HG02588 (cell line): ENCODE measurements around the gene RHBG.

ENCODE experiments used
- ATAC-seq: cut with Tn5 transposase; IDR thresholded peaks from one replicate; pipeline ENCODE4 v1.9.1; 2021; ENCODE audit warnings: mild to moderate bottlenecking, moderate library complexity; ENCODE audit not compliant: unreplicated experiment

The RHBG gene

GRCh38 chr1:156422602-156423091, 53.6 kb downstream of the RHBG start:
- no peak for ATAC-seq

GRCh38 chr1:156423422-156424352, 54.7 kb downstream of the RHBG start:
- no peak for ATAC-seq

- no peak for ATAC-seq
Observed at GRCh38 chr1:156424806-156425432, 55.9 kb downstream of the RHBG start.

GRCh38 chr1:156425943-156426342, 56.9 kb downstream of the RHBG start:
- no peak for ATAC-seq

- no peak for ATAC-seq
Observed at GRCh38 chr1:156427957-156428356, 58.9 kb downstream of the RHBG start.

- no peak for ATAC-seq
Observed at GRCh38 chr1:156428746-156429288, 59.8 kb downstream of the RHBG start.

GRCh38 chr1:156429313-156430060, 60.5 kb downstream of the RHBG start:
- no peak for ATAC-seq

- no peak for ATAC-seq
Observed at GRCh38 chr1:156430303-156430702, 61.3 kb downstream of the RHBG start.

GRCh38 chr1:156430866-156431265, 61.9 kb downstream of the RHBG start:
- no peak for ATAC-seq

- no peak for ATAC-seq
Observed at GRCh38 chr1:156431366-156431765, 62.4 kb downstream of the RHBG start.

- ATAC-seq = no peak
Observed at GRCh38 chr1:156431769-156432668, 63.0 kb downstream of the RHBG start.

GRCh38 chr1:156432669-156433018, 63.6 kb downstream of the RHBG start:
- ATAC-seq = no peak

GRCh38 chr1:156433032-156433431, 64.0 kb downstream of the RHBG start:
- ATAC-seq = no peak

GRCh38 chr1:156433602-156434001, 64.6 kb downstream of the RHBG start:
- ATAC-seq = no peak
